ENCODE data around the gene PRDM10. TPM values are rescaled to one million over a fixed set of nuclear protein-coding genes. Genes with fewer than 3 reads are reported as not detected.
"Not testable (repeated sequence)": the region's sequence is repeated elsewhere in the genome, so short reads cannot be mapped to it uniquely, and the experiment has no call there.

PRDM10 gene
- total RNA-seq, 1 experiment from 2014 or later: 6.5 TPM

DNA sequence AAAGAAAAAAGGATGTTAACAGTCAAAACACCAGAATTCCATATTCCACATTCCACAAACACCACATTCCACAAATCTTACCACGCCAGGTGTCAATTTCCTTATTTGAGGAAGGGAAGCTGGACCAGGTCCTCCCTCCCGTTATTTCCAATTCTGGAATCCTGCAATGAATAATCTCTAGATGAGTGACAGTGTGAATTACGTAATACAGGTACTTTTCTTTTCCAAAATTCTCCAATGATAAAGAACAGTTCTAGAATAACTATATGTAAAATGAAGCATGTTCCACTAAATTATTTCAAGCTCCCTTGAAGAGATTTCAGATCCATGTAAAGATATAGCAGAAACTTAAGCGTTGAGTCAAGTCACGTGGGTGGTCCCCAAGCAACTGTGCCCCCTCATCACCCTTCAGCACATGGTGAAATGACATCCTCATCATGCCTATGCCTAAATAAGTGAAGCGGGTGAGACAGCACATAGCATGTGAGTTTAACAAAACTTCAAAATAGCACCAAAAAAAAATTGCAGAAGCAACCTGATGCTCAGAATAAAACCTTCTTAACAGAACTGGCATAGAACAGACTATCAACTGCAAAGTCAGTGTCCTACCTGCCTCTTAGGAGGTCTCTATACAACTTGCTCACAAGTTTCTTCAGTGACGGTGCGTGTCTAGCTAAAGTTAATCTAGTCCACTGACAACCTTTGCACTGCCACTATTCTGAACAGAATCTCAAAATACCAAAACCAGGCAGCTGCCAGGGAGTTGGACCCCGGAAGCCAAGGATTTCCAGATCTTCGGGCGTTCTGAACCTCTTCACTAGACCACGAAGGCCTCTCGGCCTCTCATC, 108.1 kb downstream of the PRDM10 start:
- DNase-seq (ENCODE audit: low read depth): peak; percentile 8

DNA sequence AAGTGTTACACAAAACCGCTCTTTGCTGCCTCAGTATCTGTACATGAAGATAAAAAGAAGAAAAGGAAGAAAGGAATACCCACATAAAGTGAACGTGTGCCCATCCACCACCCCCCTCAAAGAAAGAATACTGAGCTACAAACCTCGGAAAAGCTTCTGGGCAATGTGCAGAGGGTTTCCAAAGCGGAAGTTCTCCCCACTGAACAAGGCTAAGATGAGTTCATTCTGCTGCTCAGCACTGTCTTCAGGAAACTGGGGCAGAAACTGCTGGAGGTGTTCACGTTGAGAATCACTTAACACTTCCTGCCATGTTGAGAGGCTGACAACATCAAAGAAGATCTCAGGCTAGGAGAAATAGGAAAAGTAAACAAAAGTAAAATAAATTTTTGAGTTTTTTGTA, 114.2 kb downstream of the PRDM10 start:
- no peak for DNase-seq (ENCODE audit: low read depth)

DNA sequence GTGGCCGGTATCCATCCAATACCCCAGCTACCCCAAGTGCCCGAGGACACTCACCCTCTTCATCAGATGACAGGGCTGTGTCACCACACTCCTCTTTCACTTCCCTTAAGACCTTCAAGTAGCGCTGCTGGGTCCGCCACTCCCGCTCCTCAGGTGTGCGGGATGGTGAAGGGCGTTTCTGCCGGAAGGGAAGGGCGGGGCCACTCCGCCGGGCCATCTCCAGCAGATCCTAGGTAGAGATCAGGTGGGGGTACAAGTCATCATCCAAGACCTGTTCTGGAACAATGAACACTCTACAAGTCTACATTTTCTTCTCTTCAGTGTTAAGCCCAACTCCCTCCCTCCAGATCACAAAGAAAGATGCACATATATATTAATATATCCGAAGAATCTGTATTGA, 117.3 kb downstream of the PRDM10 start:
- no peak for DNase-seq (ENCODE audit: low read depth)

DNA sequence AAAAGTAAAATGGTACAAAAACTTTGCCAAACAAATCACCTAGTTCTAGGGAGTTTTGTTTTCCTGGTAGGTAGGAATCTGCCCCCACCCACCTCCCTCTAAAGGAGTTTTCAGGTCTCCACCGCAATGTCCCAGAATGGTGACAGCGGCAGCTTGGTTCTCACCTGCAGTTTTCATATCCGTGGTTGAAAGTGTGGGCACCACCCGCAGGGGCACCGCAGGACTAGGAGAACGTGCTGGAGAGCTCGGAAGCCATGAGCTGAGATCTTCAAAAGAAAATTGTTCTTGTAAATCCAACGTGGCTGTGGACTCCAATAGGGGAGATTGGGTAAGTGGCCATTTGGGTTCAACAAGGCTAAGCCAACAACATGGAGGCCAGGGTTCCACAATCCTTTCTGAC, 118.1 kb downstream of the PRDM10 start:
- no peak for DNase-seq (ENCODE audit: low read depth)

DNA sequence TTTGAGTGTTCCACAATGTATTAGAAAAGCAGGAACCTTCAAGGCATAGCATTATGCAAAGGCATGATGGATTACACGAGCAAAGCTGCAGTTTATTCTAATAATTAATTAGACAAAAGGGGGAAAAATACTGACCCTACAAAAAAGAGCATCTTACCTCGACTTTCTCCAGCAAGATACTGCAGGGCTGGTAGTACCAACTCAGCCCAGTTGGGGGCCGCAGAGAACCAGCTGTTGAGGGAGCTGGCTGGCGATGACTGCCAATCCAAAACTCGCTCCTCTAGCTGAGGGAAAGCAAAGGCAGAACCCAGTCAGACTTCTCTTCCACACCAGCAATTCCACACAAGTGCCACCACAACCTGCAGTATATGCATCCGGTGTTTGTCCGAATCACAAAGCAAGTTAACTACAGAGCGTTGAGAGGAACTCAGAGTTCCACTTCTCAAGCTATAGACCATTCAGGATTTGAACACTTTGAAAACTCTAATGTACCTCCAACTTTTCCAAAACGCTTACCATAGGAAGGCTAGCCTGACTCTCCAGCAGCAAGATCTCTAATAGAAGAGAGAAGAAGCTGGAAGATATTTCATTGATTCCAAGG, 121.0 kb downstream of the PRDM10 start:
- peak; percentile 28 for DNase-seq (ENCODE audit: low read depth)

DNA sequence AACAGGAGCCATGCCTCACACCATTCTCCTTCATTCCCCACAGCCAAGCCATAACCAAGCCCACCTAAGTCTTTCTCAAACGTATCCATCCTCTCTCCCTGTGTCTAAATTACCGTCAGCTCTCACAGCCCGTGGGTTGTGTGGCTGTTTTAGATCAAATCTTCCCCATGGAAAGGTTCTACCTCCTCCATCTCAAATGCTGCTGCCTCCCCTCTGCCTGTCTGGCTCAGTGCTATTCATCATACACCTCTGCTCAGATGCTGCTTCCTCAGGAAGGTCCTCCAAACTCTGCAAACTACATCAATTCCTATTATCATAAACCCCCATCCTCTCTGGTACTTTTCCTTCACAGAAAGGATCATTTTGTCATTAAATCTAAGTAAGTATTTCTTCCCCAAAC, 122.3 kb downstream of the PRDM10 start:
- DNase-seq (ENCODE audit: low read depth): no peak

DNA sequence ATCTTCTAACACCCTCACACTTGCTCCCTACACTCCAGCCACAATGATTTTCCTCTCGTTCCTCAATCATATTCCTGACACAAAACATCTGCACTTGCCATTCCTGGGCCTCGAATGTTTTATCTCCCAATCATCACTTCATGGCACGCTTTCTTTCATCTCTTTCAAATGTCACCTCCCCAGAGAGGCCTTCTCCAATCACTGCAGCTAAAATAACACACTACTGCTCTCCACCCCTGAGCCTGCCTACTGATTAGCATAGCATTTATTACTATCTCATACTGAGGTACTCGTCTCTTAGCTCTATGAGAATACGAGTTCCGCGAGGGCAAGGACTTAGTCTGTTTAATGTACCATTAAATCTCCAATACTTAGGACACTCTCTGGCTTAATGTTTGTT, 130.7 kb downstream of the PRDM10 start:
- DNase-seq (ENCODE audit: low read depth): no peak

DNA sequence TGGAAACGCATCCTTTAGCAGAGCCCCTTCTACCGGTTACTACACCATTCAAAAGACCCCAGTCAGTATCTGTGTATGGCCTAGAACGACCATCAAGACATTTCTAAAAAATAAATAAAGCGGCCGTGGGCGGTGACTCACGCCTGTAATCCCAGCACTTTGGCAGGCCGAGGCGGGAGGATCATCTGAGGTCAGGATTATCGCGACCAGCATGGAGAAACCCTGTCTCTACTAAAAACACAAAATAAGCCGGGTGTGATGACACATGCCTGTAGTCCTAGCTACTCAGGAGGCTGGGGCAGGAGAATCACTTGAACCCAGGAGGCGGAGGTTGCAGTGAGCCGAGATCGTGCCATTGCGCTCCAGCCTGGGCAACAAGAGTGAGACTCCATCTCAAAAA, 134.0 kb downstream of the PRDM10 start:
- DNase-seq (ENCODE audit: low read depth): not testable (repeated sequence)

DNA sequence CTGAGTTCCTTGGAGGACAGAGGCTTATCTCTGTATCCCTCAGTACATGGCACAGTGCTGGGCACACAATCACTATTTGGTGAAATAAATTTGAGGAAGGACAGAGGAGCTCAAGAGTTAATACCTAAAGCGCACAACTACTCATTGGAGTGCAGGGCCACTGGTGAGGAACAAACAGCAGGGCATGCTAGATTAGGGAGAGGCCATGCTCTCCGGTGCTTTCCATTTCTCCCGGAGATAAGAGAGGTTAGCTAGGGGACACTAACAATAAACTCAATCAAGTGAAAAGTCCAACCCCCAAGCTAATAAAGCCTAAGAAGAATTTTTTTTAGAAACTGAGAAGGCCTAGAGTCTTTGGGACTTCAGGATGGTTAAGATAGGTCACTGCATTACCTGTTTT, 136.3 kb downstream of the PRDM10 start:
- DNase-seq (ENCODE audit: low read depth): no peak

DNA sequence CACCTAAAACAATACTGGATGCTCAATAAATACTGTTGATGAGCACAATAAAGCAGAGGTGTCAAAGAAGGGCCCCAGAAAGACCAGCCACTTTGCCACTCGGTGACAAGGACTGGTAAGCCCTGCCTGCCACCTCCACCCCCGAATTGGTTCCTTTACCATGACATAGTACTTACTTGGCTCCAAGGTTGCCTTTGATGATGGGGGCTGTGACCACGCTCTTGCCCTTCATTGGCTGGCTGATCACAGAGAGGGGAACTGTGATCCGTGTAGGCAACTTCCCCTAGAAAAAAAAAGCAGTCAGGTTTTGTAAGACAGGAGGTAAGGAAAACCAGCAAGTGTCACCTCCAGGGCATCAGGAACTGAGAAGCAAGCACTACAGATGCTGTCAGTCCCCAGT, 136.9 kb downstream of the PRDM10 start:
- DNase-seq (ENCODE audit: low read depth): no peak

DNA sequence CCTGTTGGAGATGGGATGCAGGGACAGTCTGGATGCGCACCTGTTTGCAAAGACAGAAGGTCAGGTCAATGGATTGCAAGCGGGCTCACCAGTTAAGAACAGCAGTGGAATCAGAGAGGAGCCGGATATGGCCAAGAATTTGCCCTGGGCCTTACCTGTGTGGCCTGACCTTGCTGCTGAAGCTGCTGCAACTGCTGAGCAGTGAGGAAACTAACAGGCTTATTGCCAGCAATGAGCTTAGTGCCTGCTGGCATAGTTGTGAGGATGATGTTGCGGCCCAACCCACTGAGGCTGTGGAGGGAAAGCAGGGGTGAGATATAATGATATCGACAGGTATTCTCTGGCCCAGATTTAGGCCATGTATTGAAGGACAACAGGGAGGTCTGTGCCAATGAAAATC, 137.8 kb downstream of the PRDM10 start:
- no peak for DNase-seq (ENCODE audit: low read depth)

DNA sequence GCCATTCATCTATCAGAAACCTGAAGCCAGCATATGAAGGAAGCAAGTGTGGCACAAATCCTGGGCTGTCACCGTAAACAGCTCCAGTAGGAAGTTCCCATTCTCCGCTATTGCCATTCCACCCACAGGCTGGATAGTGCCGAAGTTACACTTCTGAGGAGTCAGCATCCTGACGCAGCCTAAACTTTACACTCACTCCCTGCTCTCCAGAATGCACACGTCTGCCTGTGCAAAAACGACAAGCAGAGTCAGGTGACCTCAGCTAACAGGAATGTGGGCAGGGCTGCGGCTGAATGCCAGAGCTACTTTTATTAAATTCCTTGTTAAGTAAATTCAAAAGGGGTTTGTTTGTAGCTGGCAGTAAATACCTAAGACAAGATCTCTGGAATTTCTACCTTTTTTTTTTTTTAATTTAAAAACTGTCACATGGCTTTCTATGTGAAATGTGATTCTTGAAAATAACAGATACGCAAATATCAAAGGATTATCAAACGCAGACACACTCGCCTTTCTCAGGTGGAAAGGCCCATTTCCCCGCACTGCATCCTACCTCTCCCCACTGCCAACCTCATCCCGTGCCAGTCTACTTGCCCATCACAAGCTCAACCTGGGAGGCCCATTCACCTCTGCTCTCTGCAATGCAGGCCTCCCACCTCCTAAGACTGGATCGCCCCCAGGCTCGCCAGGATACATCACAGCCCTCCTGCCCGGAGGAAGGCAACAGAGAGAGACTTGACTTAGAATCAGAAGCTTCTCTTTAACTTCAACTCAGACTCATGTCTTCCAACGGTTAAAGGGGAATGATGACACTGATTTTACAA, 140.7 kb downstream of the PRDM10 start:
- peak; percentile 87 for DNase-seq (ENCODE audit: low read depth)

DNA sequence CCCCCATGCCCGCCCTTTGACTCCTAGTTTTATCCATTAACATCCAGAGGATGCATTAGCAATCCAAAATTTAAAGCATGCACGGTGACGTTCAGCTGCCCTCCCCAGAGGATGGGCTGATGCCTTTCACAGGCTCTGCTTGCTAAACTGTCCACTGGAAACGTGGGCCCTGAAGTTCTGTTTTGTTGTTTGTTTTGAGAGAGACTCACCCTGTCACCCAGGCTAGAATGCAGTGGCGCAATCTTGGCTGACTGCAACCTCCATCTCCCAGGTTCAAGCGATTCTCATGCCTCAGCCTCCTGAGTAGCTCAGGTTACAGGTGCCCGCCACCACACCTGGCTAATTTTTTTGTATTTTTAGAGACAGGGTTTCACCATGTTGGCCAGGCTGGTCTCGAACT, 146.6 kb downstream of the PRDM10 start:
- DNase-seq (ENCODE audit: low read depth): no peak

DNA sequence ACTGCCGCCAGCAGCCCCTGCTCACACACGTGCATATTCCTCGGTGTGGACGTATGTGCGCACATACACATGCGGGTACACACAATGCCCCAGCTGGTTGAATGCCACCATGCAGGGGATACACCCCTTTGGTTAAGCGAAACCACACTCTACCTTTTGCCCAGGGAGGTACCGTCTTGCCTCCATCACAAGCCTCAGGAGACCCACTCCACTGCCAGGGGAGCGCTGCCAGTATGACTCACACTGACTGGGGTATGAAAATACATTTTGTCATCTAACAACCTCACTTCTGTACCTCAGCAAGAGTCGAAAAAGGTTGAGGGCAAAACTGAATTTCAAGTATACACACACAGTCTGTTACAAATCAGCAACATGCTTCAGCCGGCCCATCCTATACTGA, 147.5 kb downstream of the PRDM10 start:
- no peak for DNase-seq (ENCODE audit: low read depth)

DNA sequence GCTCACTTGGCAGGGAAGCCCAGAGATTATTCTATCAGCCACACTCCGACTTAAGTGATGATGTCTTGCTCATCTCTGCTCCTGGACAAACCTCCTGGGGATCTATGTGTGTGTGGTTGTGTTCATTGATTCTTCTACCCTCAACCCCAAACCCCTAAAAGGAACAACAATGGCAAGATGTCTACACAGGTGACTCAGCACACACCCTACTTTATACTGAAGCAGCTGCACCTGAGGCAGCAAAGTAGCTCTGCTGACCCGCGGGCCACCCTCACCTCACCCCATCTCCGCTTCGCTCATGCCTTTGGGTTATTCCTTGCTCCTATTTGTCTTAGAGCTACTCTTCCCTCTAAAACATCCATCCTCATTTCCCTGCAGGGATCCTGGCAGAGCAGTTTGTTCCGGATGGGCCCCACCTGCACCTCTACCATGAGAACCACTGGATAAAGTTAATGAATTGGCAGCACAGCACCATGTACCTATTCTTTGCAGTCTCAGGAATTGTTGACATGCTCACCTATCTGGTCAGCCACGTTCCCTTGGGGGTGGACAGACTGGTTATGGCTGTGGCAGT, 148.3 kb downstream of the PRDM10 start:
- DNase-seq (ENCODE audit: low read depth): no peak

DNA sequence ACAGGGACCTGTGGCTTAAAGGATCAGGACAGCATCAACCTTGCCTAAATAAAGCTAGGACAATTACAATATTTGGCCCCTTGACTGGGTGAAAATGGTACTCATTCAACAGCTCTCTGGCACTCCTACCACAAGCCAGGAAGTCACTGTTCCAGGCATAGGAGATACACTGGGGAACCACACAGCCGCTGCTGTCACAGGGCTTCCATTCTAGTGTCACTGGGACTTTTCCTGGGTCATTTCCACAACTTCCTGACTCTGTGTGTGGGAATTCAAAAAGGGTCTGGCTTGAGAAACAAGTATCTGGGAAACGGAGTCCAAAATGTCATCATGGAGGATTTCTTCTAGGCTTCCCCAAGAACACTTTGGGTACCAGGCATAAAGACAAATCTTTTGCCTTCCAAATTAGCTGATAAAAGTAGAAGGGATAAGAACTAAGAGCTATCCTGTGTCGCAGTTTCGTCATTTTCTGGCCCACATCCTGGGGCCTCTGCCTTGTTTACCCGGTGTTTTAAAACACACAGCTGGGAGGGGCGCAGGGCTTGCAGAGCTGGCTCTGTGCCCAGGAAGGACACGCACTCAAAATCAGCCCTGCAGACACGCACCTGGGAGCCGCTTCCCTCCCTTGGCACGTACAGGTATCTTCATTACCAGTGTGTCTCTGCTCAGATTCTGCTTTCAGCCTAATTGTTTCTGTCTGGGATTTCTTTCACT, 149.0 kb downstream of the PRDM10 start:
- peak; percentile 17 for DNase-seq (ENCODE audit: low read depth)

DNA sequence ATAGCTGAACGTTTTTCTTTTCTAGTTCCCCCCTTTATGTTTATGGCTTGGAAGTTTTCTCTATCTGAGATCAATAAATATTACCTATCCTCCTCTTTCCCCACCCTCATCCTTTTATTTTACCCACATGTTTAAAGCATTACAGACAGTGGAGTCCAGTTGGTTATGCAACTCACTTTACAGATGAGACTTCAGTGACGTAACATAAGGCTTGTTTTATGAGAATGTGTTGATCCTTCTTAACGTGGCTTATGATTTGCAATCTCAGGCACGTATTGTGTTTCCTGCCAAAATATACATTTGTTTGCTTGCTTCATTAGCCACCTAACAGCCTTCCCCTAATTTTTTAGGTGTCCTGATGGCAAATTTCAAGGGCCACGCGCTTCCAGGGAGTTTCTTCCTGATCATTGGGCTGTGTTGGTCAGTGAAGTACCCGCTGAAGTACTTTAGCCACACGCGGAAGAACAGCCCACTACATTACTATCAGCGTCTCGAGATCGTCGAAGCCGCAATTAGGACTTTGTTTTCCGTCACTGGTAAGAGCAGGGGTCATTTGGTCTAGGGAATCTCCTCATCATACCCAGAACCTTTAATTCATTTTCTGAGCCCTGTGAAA, 150.4 kb downstream of the PRDM10 start:
- no peak for DNase-seq (ENCODE audit: low read depth)

Data from RPMI7951 (cell line).